Activated T-helper 1 cell treated with anti-CD3 and anti-CD28 coated beads, Interleukin-2, amount 50 U/mL, for 16 hours (primary cell): ENCODE measurements around the gene HIF1A.

Experiments
- DNase-seq, 2 donors: peaks; one replicate each; pipeline ENCODE4 v3.0.0-alpha.2; 2020; ENCODE audit warnings: low read depth in 1 of 2, low spot score in 1 of 2

Gene HIF1A

GRCh38 chr14:61672796-61673195 lies 22.5 kb upstream of the HIF1A start:
- DNase-seq, result no peak

- no peak for DNase-seq
Measured at GRCh38 chr14:61673305-61673704, 22.0 kb upstream of the HIF1A start.

GRCh38 chr14:61675291-61675690 lies 20.0 kb upstream of the HIF1A start:
- DNase-seq, result no peak

DNA sequence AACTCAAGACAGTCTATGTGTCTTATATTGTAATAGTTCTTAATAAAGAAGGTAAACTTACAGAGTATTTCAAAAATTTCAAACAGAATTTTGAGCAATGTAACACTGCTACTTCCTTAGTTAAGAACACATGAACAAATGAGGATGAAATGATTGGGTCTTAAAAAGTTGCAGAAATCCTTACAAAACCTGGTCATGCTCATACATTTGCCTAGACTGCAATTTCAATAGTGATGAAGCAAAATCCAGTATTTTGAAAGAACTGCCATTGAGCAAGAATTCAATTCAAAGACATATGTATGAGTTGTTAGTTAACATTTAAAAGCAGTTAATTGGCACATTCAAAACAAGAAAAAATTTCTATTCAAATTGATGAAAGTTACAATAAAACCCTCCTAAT lies 17.8 kb upstream of the HIF1A start:
- no peak for DNase-seq

DNA sequence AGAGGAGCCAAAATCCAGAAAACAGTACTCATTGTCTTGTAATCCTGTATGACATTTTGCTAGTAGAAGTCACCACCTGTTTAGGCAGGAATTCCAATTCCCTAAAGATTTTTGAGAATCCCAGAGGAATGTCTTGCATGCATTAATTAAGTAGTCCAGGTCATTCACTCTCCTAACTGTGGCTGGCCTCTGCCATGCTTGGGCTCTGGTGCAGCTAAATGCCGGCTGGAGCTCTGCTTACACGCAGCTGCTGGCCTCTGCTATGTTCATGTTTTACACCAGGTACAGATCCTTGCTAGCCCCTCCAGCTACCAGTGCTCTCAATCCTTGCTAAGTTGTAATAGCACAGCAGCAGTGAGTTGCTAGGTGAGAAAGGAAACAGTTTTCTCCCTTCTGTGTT lies 16.3 kb upstream of the HIF1A start:
- no peak for DNase-seq

DNA sequence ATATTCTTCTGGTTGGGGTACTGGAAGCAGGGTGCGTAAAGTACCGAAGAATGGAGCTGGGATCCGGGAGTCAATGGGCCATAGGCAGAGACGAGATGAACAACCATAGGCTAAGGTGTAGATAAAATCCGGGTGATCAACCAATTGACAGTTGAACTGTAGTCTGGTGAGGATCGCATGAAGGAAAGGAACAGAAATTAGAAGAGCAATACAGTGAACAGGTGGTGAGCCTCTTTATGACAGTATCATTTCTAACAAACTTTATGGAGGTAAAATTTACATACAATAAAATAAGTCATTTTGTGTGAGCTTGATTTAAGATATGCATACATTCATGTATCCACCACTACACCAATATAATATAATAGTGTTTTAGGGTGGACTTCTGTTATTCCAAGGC lies 13.9 kb upstream of the HIF1A start:
- DNase-seq, result no peak

DNA sequence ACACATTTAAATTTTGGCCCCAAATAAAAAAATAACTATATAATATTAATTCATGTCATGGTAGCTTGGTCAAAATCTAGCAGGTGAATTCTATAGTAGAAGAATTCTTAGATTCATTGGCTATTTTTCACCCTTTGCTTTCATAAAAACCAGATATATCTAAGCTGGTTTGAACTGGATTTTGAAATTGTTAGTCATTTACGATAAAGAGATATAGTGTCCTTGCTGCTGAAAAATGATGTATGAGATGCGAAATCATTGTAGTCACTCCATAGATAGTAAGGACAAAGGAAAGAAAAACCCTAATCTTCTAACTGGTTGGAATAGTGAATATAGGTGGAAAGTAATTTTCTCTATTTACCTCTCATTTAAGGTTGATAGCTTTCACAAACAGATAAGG lies 12.2 kb upstream of the HIF1A start:
- DNase-seq, result no peak

- no peak for DNase-seq
Measured at GRCh38 chr14:61690039-61690438, 5.3 kb upstream of the HIF1A start.

DNA sequence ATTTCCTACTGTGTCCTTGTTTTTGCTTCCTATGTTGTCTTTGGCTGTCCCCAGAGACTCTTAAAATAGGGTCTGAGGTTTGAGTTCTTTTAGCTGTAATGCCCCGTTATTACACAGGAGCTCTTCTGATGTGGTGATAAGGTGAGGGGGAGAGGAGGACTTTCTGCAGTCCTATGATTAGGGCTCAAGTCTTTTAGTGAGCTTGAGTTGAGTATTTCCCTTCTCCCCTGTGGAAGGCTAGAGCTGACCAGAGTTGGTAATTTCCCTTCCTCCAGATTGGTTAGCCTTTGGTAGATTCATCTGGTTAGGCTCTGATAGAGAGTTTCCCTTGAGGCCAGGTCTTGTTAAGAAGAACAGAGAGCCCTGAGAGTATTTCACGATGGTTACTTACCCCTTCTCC lies 4.3 kb upstream of the HIF1A start:
- no peak for DNase-seq

- no peak for DNase-seq
Measured at GRCh38 chr14:61691495-61691894, 3.8 kb upstream of the HIF1A start.

DNA sequence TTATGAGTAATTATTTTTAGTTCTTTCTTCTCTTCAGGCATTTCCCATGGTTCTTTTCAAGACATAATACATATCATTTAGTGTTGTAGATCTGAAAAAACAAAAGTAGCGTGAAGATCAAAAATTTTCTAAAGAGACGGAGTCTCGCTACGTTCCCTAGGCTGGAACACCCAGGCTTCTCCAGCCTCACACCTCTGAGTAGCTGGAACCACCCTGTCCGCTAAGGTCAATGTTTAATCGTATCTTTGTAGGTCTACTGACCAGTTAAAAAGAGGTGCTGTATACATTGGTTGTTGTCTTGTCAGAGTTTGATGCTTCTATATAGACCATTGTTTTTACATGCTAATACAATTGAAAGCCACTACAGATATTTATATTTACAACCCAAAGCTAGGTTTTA lies 1.3 kb upstream of the HIF1A start:
- no peak for DNase-seq

GRCh38 chr14:61695695-61696527 lies 598 bp downstream of the HIF1A start:
- peak in 1 of 2 donors; percentile 30 for DNase-seq

DNA sequence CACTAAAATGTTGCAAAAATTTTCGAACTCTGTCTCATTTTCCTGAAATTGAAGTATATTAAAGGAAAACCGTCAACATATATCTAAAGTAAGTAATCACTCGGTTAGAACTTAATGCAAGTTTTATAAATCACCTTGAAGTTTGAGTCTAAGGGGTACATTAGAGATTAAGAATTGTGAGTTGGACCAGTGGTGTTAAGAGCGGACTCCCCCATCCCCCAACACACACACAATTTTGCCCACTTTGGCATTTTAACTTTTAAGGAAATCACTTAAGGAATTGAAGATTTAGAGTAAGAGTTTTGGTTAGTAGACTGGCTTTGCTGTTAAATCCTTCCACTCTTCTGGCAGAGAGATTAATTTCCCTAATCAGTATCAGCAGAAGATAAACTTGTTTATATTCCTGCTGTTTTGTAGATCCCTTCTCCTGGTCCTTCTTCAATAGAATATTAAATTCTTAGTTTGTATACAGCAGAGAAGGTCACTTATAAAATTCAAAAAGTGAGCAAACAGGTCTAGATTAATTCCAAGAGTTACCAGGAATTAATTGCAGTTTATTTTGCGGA lies 1.5 kb downstream of the HIF1A start:
- DNase-seq, result no peak

DNA sequence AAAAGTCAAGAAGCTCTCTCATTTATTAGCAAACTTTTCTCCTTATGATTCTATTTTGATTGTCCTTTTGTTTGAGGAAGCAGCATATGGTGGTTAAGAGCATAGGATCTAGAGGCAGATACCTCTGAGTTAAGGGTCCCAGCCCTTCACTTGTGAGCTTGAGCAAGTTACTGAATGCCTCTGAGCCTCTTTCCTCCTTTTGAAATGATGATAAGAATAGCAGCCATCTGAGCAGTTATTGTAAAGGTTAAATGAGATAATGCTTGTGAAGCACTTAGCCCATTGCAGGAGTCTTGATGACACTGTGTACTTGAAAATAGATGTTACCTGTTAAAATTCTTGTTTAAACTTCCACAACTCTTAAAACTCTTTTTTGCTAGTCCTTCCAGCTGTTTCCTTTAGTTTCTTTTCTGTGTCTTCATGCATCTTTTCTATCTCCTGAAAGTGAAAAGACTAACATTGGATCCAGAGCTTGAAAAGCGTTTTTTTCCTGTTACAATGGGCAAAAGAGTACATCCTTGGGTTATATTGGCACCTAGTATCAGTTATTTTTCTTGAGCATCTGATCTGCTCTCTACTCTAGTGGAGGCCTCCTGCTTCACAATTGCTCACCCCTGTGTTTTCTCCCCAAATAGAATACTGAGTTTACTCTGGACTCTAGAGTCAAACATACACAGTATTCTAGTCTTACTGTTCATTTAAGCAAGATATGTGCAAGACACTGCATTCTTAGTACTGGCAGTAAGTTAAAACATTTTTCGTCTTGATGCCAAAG lies 3.1 kb downstream of the HIF1A start:
- no peak for DNase-seq

GRCh38 chr14:61699027-61699426 lies 3.7 kb downstream of the HIF1A start:
- DNase-seq, result no peak

DNA sequence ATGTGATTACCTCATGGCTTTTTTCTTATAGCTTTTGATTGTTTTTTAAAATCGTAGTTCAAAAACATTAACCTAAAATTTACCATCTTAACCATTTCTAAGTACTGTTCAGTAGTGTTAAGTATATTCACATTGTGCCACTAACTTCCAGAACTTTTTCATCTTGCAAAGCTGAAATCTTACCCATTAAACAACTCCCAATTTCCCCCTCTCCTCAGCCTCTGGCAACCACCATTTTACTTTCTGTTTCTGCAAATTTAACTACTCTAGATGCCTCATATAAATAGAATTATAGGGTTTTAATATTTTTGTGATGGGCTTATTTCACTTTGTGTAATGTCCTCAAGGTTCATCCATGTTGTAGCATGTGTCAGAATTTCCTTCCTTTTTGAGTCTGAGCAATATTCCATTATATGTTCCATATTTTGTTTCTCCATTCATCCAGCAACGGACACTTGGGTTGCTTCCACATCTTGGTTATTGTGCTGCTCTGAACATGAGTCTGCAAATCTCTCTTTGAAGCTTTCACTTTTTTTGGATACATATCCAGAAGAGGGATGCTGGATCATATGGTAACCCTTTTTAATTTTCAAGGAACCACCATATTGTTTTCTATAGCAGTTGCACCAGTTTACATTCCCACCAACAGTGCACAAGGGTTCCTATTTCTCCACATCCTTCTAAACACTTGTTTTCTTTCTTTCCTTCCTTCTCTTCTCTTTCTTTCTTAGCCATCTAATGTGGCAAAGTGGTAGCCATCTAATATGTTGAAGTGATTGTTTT lies 5.0 kb downstream of the HIF1A start:
- DNase-seq, result no peak

- DNase-seq, result no peak
Measured at GRCh38 chr14:61701946-61702345, 6.6 kb downstream of the HIF1A start.

DNA sequence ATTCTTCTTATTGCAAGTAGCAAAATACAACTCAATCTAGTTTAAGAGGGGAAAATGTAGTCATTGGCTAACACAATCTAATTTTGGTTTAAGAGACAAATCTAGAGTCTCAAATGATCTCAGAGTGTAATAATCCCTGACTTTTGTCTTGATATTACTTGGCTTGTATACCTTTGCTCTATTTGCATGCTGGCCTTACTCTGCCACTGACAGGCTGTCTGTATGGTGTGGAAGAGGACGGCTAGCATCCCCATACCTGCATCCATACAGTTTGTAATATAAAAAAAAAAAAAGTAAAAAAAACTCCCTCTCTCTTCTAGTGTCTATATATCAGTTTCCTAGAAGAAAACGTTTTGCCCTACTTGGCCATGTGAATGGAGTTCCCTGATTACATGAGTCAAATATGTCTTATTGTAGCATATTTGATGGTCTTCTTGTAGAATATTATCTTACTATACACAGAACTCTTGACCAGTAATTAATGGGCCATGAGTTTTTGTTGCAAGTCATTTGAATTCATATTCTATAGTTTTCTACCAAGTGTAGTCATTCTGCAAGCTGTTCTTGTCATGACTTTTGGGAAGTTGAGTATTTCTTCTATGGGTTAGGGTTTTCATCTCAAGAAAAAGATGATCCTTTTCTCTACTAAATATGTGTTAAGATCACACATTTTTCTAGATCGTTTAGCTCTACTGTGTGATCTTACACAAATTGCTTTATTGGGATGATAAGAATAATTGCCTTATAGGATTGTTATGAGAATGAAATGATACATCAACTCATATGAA lies 8.2 kb downstream of the HIF1A start:
- no peak for DNase-seq

- DNase-seq, result no peak
Measured at GRCh38 chr14:61704554-61704953, 9.2 kb downstream of the HIF1A start.

DNA sequence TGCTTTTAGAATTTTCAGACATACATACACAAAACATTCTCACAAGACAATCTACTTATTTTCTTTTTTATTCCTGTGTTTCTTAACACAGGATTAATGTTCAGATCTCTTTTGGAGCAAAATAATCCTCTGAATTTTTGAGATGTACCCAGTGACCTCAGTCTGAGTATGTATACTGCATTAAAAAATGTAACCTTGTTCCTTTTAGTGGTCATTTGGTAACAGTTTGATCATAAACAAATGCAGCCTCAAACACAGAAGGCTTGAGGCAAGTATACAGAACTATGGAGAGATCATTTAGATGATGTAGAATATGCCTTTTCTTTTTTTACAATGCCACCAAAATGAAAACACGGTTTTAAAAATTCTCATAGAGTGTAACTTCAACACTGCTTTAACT lies 9.7 kb downstream of the HIF1A start:
- no peak for DNase-seq
